Fibroblast of lung (primary cell): Measurements from ENCODE around the gene CDCA8.

ENCODE experiments used
- EZH2 ChIP-seq: IDR thresholded peaks from 2 replicates; pipeline ENCODE4 v1.5.1; 2012; ENCODE audit warnings: low read length, control low read depth, mild to moderate bottlenecking; ENCODE audit errors: missing control alignments
- TF ChIP-seq, protein P1 (sequence below), 2 donors: IDR thresholded peaks in 1 of 2; conservative IDR thresholded peaks in 1 of 2; 1 replicate in 1 of 2; 2 replicates in 1 of 2; pipeline ENCODE4 v1.5.1; 2011 to 2012; ENCODE audit warnings: low read length in 2 of 2, control low read depth in 1 of 2, inconsistent platforms in 1 of 2, low read depth in 1 of 2, mild to moderate bottlenecking in 1 of 2

DNA sequence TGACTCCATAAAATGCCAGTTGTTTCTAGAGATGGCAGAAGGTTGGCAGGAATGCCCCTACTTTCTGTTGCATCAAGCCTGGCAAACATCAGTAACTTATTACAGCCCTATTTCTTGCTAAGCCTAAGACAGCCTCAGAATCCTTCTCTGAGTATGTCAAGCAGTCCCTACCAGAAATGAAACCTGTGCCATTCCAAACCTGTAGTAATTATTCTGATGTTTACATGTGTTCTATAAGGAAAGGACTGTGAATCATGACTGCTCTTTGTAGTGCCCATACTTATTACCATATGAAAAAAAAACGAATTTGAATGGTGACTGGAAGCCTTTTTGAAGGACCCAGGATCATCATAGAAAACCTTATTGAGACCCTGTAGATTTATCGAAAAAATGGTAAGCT, 5.4 kb downstream of the CDCA8 start:
- TF ChIP-seq, protein P1, sequence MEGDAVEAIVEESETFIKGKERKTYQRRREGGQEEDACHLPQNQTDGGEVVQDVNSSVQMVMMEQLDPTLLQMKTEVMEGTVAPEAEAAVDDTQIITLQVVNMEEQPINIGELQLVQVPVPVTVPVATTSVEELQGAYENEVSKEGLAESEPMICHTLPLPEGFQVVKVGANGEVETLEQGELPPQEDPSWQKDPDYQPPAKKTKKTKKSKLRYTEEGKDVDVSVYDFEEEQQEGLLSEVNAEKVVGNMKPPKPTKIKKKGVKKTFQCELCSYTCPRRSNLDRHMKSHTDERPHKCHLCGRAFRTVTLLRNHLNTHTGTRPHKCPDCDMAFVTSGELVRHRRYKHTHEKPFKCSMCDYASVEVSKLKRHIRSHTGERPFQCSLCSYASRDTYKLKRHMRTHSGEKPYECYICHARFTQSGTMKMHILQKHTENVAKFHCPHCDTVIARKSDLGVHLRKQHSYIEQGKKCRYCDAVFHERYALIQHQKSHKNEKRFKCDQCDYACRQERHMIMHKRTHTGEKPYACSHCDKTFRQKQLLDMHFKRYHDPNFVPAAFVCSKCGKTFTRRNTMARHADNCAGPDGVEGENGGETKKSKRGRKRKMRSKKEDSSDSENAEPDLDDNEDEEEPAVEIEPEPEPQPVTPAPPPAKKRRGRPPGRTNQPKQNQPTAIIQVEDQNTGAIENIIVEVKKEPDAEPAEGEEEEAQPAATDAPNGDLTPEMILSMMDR (conservative IDR thresholded peaks at IDR 0.05 in 1 of 2, IDR thresholded peaks at IDR 0.05 in 1 of 2; ENCODE audit: low read depth in 1 of 2, low read length in 2 of 2): no peak
- TF ChIP-seq EZH2: no peak
